Keratinocyte (primary cell): ENCODE data around the gene SLC7A14. TPM values are rescaled to one million over a fixed set of nuclear protein-coding genes. Genes with fewer than 3 reads are reported as not detected.

ENCODE experiments used
- DNase-seq: peaks from one replicate; pipeline ENCODE4 v3.0.0-alpha.2; 2011; ENCODE audit warnings: low read depth, missing footprints, low spot score
- FAIRE-seq: peaks from 2 replicates; lab custom pipeline; 2011; peaks lifted over from hg19 to GRCh38; lab: Jason Lieb, UNC
- H2AFZ ChIP-seq: 2 replicates; pipeline ENCODE4 v1.6.0; 2012; ENCODE audit warnings: low read length, control low read depth, inconsistent platforms; ENCODE audit not compliant: control insufficient read depth
- H3K27ac ChIP-seq: 2 replicates; pipeline ENCODE4 v1.5.1; 2011; ENCODE audit warnings: low read length; ENCODE audit not compliant: control insufficient read depth, insufficient read depth
- H3K27me3 ChIP-seq: 3 replicates; pipeline ENCODE4 v1.6.0; 2011; ENCODE audit warnings: low read length; ENCODE audit not compliant: control insufficient read depth, insufficient read depth; ENCODE audit errors: extremely low read depth
- H3K36me3 ChIP-seq, 2 experiments: 2 replicates in 1 of 2; 3 replicates in 1 of 2; pipeline ENCODE4 v1.5.1; 2011; ENCODE audit warnings: low read length in 2 of 2, mild to moderate bottlenecking in 1 of 2; ENCODE audit not compliant: control insufficient read depth in 2 of 2, insufficient read depth in 2 of 2; ENCODE audit errors: extremely low read depth in 1 of 2
- H3K4me1 ChIP-seq: 3 replicates; pipeline ENCODE4 v1.5.1; 2011; ENCODE audit warnings: low read length; ENCODE audit not compliant: control insufficient read depth, insufficient read depth; ENCODE audit errors: extremely low read depth
- H3K4me2 ChIP-seq: 3 replicates; pipeline ENCODE4 v1.6.0; 2011; ENCODE audit warnings: low read depth, low read length; ENCODE audit not compliant: control insufficient read depth, insufficient read depth; ENCODE audit errors: extremely low read depth
- H3K4me3 ChIP-seq, 3 experiments: fragments of 200-600 bp in 1 of 3; sonication (generic) in 1 of 3; 2 replicates in 2 of 3; 3 replicates in 1 of 3; pipeline ENCODE4 v1.5.1; 2011 to 2016; ENCODE audit warnings: low read length in 3 of 3, mild to moderate bottlenecking in 3 of 3, control low read depth in 2 of 3, inconsistent platforms in 1 of 3, low read depth in 1 of 3, mixed read lengths in 1 of 3, mixed run types in 1 of 3, moderate library complexity in 1 of 3; ENCODE audit not compliant: control insufficient read depth in 2 of 3, insufficient read depth in 2 of 3; ENCODE audit errors: extremely low read depth in 1 of 3
- H3K79me2 ChIP-seq: 2 replicates; pipeline ENCODE4 v1.6.0; 2012; ENCODE audit warnings: low read length; ENCODE audit not compliant: control insufficient read depth, insufficient read depth
- H3K9ac ChIP-seq: 3 replicates; pipeline ENCODE4 v1.6.0; 2011; ENCODE audit warnings: low read length; ENCODE audit not compliant: control insufficient read depth, insufficient read depth; ENCODE audit errors: extremely low read depth
- H3K9me1 ChIP-seq: 3 replicates; pipeline ENCODE4 v1.6.0; 2011; ENCODE audit warnings: low read length; ENCODE audit not compliant: control insufficient read depth, insufficient read depth; ENCODE audit errors: extremely low read depth
- H3K9me3 ChIP-seq: 2 replicates; pipeline ENCODE4 v1.5.1; 2012; ENCODE audit warnings: low read depth, low read length; ENCODE audit not compliant: control insufficient read depth
- H4K20me1 ChIP-seq: 3 replicates; pipeline ENCODE4 v1.6.0; 2011; ENCODE audit warnings: low read length; ENCODE audit not compliant: control insufficient read depth, insufficient read depth; ENCODE audit errors: extremely low read depth
- EZH2 ChIP-seq: IDR thresholded peaks from one replicate; pipeline ENCODE4 v1.6.1; 2012; ENCODE audit warnings: inconsistent platforms, mild to moderate bottlenecking, low read length, moderate library complexity
- dilution Hi-C: fragments of 300-500 bp; cut with MboI; formaldehyde crosslinking; loops from one replicate; pipeline ENCODE4 v1.7.0; 2020; ENCODE audit warnings: low sequenced_read_pairs; ENCODE audit not compliant: extremely low pct_ligation_motif_present
- polyA plus RNA-seq, 5 experiments: library from polyadenylated mRNA; depleted of rRNA in 3 of 5; stranded (reverse) in 3 of 5; stranded (forward) in 1 of 5; unstranded in 1 of 5; fragments of >200 nt; gene quantifications; 1 replicate in 1 of 5; 2 replicates in 3 of 5; 3 replicates in 1 of 5; pipeline versions ENCODE4 v1.2.1 to v1.2.3, GENCODE V29; 2011 to 2012; ENCODE audit warnings: missing spikeins in 2 of 5, low read depth in 1 of 5, low replicate concordance in 1 of 5
- TF ChIP-seq, protein P1 (sequence below), 3 experiments: IDR thresholded peaks in 1 of 3; conservative IDR thresholded peaks in 1 of 3; optimal IDR thresholded peaks in 1 of 3; 2 replicates in 2 of 3; 3 replicates in 1 of 3; pipeline versions ENCODE3 to v1.5.1; 2011; ENCODE audit warnings: low read length in 3 of 3, mild to moderate bottlenecking in 3 of 3, moderate library complexity in 2 of 3, control low read depth in 1 of 3, inconsistent platforms in 1 of 3; ENCODE audit not compliant: insufficient read depth in 2 of 3; ENCODE audit errors: extremely low read depth in 1 of 3

Gene SLC7A14
- polyA plus RNA-seq, 1 donor (not counting 4 experiments of a cell fraction or from before 2014, with no cell fraction given): not detected

DNA sequence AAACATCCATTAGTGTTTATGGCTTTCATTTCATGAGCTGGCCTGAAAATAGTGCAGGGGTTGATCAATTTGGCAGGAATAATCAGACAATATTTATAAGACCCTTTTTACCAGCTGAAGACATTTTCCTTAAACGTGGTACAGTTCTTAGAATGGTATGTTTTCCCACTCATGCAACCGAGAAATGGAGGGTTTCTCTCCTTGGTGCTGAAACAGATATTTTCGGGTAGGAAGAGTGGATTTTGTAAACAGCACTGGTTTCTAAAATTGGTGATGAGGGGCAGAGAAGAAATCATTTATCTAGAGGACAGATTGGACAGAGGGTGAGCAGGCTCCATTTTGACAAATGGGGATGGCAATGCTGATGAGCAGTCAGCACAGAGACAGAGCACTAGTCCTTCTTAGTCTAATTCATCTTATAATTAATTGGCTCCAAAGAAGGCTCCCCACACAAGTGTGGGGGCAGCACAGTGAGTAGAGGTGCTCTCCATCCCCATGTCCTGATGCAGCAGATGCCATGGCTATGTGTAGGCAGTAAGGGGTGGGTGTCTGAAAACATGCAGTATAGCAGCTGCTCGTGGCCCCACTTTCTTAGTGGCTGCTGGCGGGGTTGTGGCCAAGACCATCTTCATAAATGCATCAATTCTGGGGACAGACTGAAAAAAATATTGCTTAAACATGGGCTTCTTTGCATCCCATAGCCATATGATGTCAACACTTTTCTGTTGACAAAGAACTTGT lies 18.1 kb upstream of the SLC7A14 start:
- dilution Hi-C loops: no loop called here
- no peaks in the 10 kb centered on the region for H4K20me1 ChIP-seq

DNA sequence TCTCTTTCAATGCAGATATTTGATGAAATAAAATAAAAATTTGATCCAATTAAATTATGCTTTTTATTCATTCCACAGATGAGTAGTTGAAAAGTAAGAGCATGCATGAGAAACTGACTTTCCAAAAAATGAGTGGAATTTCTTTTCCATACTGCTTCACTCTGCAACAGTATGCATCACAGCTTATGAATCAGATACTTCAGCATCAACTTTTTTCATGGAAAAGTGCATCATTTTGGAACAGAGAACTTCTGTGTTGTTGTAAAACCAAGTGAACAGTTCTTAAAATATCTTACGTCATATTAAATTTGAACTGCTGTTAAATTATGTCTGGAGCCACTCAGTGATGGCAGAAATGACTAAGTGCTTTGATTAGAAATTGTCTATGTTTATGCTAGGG lies 16.7 kb upstream of the SLC7A14 start:
- H3K27me3 ChIP-seq: no peaks in the 10 kb centered on the region
- no peaks in the 10 kb centered on the region for H3K79me2 ChIP-seq
- H3K9me1 ChIP-seq: no peaks in the 10 kb centered on the region
- H3K4me3 ChIP-seq: no peak overlapping the region
- H2AFZ ChIP-seq: no peak overlapping the region
- TF ChIP-seq, protein P1, sequence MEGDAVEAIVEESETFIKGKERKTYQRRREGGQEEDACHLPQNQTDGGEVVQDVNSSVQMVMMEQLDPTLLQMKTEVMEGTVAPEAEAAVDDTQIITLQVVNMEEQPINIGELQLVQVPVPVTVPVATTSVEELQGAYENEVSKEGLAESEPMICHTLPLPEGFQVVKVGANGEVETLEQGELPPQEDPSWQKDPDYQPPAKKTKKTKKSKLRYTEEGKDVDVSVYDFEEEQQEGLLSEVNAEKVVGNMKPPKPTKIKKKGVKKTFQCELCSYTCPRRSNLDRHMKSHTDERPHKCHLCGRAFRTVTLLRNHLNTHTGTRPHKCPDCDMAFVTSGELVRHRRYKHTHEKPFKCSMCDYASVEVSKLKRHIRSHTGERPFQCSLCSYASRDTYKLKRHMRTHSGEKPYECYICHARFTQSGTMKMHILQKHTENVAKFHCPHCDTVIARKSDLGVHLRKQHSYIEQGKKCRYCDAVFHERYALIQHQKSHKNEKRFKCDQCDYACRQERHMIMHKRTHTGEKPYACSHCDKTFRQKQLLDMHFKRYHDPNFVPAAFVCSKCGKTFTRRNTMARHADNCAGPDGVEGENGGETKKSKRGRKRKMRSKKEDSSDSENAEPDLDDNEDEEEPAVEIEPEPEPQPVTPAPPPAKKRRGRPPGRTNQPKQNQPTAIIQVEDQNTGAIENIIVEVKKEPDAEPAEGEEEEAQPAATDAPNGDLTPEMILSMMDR (optimal IDR thresholded peaks at IDR 0.05 in 1 of 3, IDR thresholded peaks at IDR 0.05 in 1 of 3, conservative IDR thresholded peaks at IDR 0.05 in 1 of 3; ENCODE audit: extremely low read depth in 1 of 3, insufficient read depth in 2 of 3, low read length in 3 of 3): no peak
- TF ChIP-seq EZH2: no peak
- H3K27ac ChIP-seq: no peak overlapping the region
- dilution Hi-C loops: no loop called here
- no peaks in the 10 kb centered on the region for H3K4me1 ChIP-seq
- H3K9me3 ChIP-seq: no peaks in the 10 kb centered on the region
- H3K36me3 ChIP-seq: no peaks in the 10 kb centered on the region
- H3K4me2 ChIP-seq: no peak overlapping the region
- no peaks in the 10 kb centered on the region for H4K20me1 ChIP-seq
- no peak overlapping the region for H3K9ac ChIP-seq
- FAIRE-seq (no peak), DNase-seq (no peak)

More for the DNA sequence above, 18.1 kb upstream of the SLC7A14 start:
- no peak overlapping the region for H3K4me2 ChIP-seq
- H3K4me3 ChIP-seq: no peak overlapping the region
- no peak for TF ChIP-seq EZH2
- TF ChIP-seq, protein P1 (optimal IDR thresholded peaks at IDR 0.05 in 1 of 3, IDR thresholded peaks at IDR 0.05 in 1 of 3, conservative IDR thresholded peaks at IDR 0.05 in 1 of 3; ENCODE audit: extremely low read depth in 1 of 3, insufficient read depth in 2 of 3, low read length in 3 of 3): no peak
- H3K79me2 ChIP-seq: no peaks in the 10 kb centered on the region
- no peaks in the 10 kb centered on the region for H3K9me3 ChIP-seq
- no peaks in the 10 kb centered on the region for H3K9me1 ChIP-seq
- H2AFZ ChIP-seq: no peak overlapping the region
- no peaks in the 10 kb centered on the region for H3K27me3 ChIP-seq
- no peaks in the 10 kb centered on the region for H3K36me3 ChIP-seq
- no peak overlapping the region for H3K9ac ChIP-seq
- DNase-seq (no peak), FAIRE-seq (peak; percentile 32)
- H3K4me1 ChIP-seq: no peaks in the 10 kb centered on the region
- no peak overlapping the region for H3K27ac ChIP-seq
